VCaP (cell line): ENCODE results near the gene WDR70.

Source experiments
- H3K27ac ChIP-seq: fragments of 450-650 bp; 2 replicates; pipeline ENCODE4 v1.5.1; 2017
- CTCF ChIP-seq: fragments of 450-650 bp; conservative IDR thresholded peaks from 2 replicates; pipeline ENCODE4 v1.5.1; 2017; ENCODE audit warnings: mild to moderate bottlenecking, moderate library complexity

Gene WDR70

DNA sequence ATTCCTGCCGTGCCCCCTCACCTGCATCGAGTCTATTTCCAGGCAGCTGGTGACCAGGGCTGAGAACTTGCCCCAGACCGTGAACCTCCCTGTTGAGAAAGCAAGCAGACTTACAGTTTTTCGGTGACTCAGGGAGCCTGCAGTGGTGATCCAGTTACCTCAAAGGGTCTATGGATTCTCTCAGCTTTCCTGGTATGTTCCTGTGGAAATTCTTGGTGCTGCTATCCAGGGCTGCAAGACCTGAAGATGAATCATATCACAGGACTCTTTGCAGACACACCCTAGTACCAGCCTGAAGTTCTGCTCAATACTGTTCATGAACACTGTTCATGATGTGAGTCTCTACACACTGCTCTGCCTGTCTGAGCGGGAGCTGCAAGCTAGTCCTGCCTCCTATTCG, 154.7 kb downstream of the WDR70 start:
- TF ChIP-seq CTCF: no peak
- no peak overlapping the region for H3K27ac ChIP-seq

DNA sequence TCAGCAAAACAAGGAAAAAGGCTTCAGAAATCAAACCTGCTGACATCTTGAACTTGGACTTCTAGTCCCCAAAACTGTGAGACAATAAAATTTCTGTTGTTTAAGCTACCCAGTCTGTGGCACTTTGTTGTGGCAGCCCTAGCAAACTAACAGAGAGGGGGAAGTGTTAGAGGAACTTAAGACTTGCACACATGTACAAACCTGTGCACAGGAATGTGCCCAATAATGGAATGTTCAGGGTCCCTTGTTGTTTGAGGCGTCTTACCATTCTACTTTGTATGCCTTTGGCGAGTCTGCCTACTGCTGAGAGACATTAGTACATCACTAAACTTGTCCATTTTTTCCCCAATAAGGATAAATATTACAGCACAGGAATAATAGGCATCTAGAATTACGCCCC, 160.3 kb downstream of the WDR70 start:
- no peak for TF ChIP-seq CTCF
- no peak overlapping the region for H3K27ac ChIP-seq

GRCh38 chr5:37543216-37543615, 164.1 kb downstream of the WDR70 start:
- no peak for TF ChIP-seq CTCF

DNA sequence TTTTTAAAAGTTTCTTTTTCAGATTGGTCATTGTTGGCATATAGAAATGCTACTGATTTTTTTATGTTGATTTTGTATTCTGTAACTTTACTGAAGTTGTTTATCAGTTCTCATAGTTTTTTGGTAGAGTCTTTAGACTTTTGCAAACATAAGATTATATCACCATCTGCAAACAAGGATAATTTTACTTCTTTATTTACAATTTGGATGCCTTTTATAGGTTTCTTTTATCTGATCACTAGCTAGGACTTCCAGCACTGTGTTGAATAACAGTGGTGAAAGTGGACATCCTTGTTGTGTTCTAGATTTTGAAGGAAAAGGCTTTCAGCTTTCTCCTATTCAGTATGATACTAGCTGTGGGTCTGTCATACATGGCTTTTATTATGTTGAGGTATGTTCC, 170.3 kb downstream of the WDR70 start:
- H3K27ac ChIP-seq: peak overlapping the region; percentile 71
- no peak for TF ChIP-seq CTCF

More at GRCh38 chr5:37543216-37543615, 164.1 kb downstream of the WDR70 start:
- no peak overlapping the region for H3K27ac ChIP-seq

DNA sequence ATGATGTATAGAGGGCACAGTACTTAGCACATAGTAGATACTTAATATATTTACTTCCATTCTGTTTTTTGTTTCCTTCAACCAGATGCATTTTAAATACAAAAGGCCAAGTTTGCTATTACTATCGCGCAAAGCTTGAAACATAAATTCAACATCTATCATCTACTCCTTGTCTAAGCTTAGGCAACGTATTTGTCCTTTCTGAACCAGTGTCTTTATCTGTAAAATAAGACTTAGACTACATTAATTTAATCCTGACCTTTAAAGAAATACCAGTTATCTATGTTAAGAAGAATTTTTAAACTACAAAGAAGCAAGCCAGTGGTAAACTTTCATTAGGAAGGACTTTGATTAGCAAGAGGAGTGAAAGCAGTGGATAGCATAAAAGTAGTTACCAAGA, 173.0 kb downstream of the WDR70 start:
- no peak overlapping the region for H3K27ac ChIP-seq
- TF ChIP-seq CTCF: no peak

GRCh38 chr5:37552770-37553719, 173.9 kb downstream of the WDR70 start:
- no peak overlapping the region for H3K27ac ChIP-seq
- TF ChIP-seq CTCF: no peak

GRCh38 chr5:37553720-37554404, 174.7 kb downstream of the WDR70 start:
- peak overlapping the region; percentile 2; the same call in 1 of the 2 replicates for H3K27ac ChIP-seq
- TF ChIP-seq CTCF: no peak
